ENCODE data around the gene PDILT.
"Not testable (repeated sequence)": the region's sequence is repeated elsewhere in the genome, so short reads cannot be mapped to it uniquely, and the experiment has no call there.

PDILT gene

DNA sequence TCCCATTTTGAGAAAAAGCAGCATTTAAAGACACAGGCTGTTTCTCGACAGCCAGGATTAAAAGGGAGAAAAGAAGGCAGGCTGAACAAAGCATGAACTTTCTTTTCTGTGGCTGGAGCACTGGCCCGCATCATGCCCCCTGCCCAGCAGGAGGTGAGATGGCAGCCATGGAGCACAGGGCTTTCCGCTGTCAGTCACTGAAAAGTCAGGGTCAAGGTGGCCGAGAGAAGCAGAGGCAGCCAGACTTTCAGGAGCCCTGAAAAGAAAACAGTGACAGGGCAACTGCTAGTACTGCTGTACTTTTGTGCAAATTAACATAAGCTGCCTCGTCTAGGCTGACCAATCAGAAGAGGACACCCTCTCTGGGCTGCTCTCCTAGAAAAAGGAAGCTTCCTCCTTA is 71.4 kb downstream of the PDILT start:
- H3K36me3 ChIP-seq (ENCODE audit: control insufficient read depth, insufficient read depth, low read length) = no peaks in the 10 kb centered on the region
- no peaks in the 10 kb centered on the region for H3K9me3 ChIP-seq (ENCODE audit: control insufficient read depth, insufficient read depth, low read depth, low read length)
- no peak overlapping the region for H3K9ac ChIP-seq (ENCODE audit: low read length)
- no peak overlapping the region for H3K4me3 ChIP-seq (ENCODE audit: low read depth, low read length)
- no peaks in the 10 kb centered on the region for H3K27me3 ChIP-seq (ENCODE audit: control insufficient read depth, insufficient read depth, low read length)
- no peak overlapping the region for H3K27ac ChIP-seq (ENCODE audit: low read depth, low read length)
- no peaks in the 10 kb centered on the region for H3K4me1 ChIP-seq (ENCODE audit: control insufficient read depth, insufficient read depth, low read length)

DNA sequence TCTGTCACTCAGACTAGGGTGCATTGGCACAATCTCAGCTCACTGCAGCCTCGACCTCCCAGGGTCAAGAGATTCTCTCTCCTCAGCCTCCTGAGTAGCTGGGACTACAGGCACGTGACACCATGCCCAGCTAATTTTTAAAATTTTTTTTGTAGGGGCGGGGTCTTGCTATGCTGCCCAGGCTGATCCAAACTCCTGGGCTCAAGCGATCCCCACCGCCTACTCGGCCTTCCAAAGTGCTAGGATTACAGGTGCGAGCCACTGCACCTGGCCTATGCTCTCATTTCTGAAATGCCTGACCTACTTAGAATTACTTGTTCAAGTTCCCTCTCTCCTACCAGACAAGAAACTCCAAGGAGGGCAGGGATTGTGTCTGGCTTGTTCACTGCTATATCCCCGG is 72.1 kb downstream of the PDILT start:
- H3K4me1 ChIP-seq (ENCODE audit: control insufficient read depth, insufficient read depth, low read length) = no peaks in the 10 kb centered on the region
- no peak overlapping the region for H3K27ac ChIP-seq (ENCODE audit: low read depth, low read length)
- H3K27me3 ChIP-seq (ENCODE audit: control insufficient read depth, insufficient read depth, low read length) = no peaks in the 10 kb centered on the region
- H3K9ac ChIP-seq (ENCODE audit: low read length) = no peak overlapping the region
- H3K4me3 ChIP-seq (ENCODE audit: low read depth, low read length) = no peak overlapping the region
- no peaks in the 10 kb centered on the region for H3K36me3 ChIP-seq (ENCODE audit: control insufficient read depth, insufficient read depth, low read length)
- H3K9me3 ChIP-seq (ENCODE audit: control insufficient read depth, insufficient read depth, low read depth, low read length) = no peaks in the 10 kb centered on the region

DNA sequence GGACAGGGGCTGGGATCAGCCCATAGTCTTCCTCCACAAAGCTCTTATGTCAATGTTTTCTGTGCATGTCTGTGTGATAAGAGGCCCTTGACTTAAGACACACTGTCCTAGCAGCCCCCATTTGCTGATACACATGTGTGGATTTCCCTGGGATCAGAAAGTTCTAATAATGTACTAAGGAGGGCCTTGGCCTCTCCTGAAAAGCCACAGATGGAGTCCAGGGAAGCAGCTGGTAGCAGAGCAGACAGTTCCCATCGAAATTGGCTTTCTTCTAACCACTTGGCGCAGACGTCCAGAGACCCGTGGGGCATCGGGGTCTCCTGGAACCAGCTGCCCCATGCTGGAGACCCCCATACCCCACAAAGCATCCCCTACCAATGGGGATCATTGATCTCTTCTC is 72.9 kb downstream of the PDILT start:
- no peak overlapping the region for H3K4me3 ChIP-seq (ENCODE audit: low read depth, low read length)
- no peak overlapping the region for H3K9ac ChIP-seq (ENCODE audit: low read length)
- H3K36me3 ChIP-seq (ENCODE audit: control insufficient read depth, insufficient read depth, low read length) = no peaks in the 10 kb centered on the region
- no peaks in the 10 kb centered on the region for H3K27me3 ChIP-seq (ENCODE audit: control insufficient read depth, insufficient read depth, low read length)
- H3K4me1 ChIP-seq (ENCODE audit: control insufficient read depth, insufficient read depth, low read length) = no peaks in the 10 kb centered on the region
- no peak overlapping the region for H3K27ac ChIP-seq (ENCODE audit: low read depth, low read length)
- H3K9me3 ChIP-seq (ENCODE audit: control insufficient read depth, insufficient read depth, low read depth, low read length) = no peaks in the 10 kb centered on the region

DNA sequence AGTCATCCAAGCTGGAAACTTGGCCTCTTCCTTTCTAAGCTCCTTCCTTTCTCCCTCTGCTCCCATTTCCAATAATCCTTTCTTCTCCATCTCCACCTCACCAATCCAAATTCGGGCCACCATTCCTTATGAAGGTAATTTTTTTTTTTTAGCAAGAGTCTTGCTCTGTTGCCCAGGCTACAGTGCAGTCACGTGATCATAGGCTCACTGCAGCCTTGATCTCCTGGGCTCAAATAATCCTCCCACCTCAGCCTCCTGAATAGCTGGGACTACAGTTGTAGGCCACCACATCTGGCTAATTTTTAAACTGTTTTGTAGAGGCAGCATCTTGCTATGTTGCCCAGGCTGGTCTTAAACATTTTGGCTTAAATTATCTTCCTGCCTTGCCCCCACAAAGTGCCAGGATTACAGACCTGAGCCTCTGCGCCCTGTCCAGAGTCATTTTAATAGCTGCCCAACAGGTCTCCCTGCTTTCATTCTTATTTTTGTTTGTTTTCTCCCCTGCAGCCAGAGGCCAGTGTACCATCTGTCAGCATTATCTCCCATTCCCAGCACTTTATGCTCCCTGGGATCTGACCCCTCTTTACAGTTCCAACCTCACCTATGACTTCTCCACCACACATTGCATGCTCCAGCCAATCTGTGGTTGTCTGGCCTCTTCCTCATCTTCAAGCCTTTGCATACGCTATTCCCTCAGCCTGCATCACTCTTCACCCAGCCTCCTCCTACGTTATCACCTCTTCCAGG is 75.0 kb downstream of the PDILT start:
- no peaks in the 10 kb centered on the region for H3K36me3 ChIP-seq (ENCODE audit: control insufficient read depth, insufficient read depth, low read length)
- no peaks in the 10 kb centered on the region for H3K27me3 ChIP-seq (ENCODE audit: control insufficient read depth, insufficient read depth, low read length)
- no peak overlapping the region for H3K4me3 ChIP-seq (ENCODE audit: low read depth, low read length)
- H3K9me3 ChIP-seq (ENCODE audit: control insufficient read depth, insufficient read depth, low read depth, low read length) = no peaks in the 10 kb centered on the region
- H3K9ac ChIP-seq (ENCODE audit: low read length) = no peak overlapping the region
- H3K4me1 ChIP-seq (ENCODE audit: control insufficient read depth, insufficient read depth, low read length) = no peaks in the 10 kb centered on the region
- no peak overlapping the region for H3K27ac ChIP-seq (ENCODE audit: low read depth, low read length)

DNA sequence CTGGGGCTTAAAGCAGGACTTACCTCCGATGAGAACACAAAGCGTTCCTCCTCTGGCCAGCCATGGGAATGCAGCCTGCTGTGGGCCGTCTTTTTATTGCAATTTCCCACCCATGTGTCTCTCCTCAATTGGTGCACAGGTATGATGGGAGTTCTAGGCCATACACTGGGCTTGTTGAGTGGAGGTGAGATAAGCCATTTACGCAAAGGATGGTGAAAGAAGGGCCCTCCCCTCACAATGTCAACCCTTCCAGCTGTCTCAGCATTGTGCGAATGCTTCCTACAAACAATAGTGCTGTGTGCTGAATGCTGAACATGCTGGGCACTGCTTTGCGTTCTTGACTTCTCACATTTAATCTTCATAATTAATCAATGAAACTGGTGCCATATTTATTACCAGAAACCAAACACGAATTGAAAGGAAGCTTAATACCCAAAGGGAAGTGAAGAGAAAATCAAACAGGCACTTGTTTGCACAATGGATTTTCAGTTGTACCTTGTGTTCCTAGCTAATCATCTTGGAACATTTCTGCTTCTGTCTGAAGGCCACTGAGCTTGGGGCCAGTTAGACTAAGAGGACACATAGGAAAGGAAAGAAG is 77.0 kb downstream of the PDILT start, which contains the start of gene GP2:
Gene GP2 (minus strand): TSS at position 70 of the 598 bp plus-strand sequence. CDS start 1,082 bp downstream, outside the sequence.
- Histone ChIP-seq H3K9ac (ENCODE audit: low read length) (no peak within 1 kb of the TSS), H3K27me3 (ENCODE audit: control insufficient read depth, insufficient read depth, low read length) (no peaks in the 10 kb centered on the region), H3K9me3 (ENCODE audit: control insufficient read depth, insufficient read depth, low read depth, low read length) (no peaks in the 10 kb centered on the region), H3K4me3 (ENCODE audit: low read depth, low read length) (no peak within 1 kb of the TSS), H3K4me1 (ENCODE audit: control insufficient read depth, insufficient read depth, low read length) (no peaks in the 10 kb centered on the region), H3K36me3 (ENCODE audit: control insufficient read depth, insufficient read depth, low read length) (no peaks in the 10 kb centered on the region), H3K27ac (ENCODE audit: low read depth, low read length) (no peak within 1 kb of the TSS)

DNA sequence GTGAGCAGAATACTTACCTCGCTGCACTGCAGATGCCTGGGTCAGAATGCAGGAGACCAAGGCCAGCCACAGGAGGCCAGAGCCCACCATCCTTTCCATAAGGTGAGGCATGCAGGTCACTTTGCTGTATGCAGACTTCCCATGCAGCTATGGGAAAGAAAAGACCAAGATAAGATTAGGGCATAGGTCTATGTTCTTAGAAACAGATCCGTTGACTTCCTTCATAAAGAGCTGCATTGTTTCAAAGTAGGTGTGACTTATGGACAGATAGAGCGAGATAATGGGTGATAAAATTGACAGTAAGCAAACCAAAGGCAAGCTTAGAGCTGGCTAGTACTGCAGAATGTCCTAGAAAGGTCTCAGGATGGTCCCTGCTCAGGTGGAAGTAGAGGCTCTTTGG is 78.2 kb downstream of the PDILT start:
- Histone ChIP-seq H3K9ac (ENCODE audit: low read length) (no peak overlapping the region), H3K27ac (ENCODE audit: low read depth, low read length) (no peak overlapping the region), H3K36me3 (ENCODE audit: control insufficient read depth, insufficient read depth, low read length) (no peaks in the 10 kb centered on the region), H3K27me3 (ENCODE audit: control insufficient read depth, insufficient read depth, low read length) (no peaks in the 10 kb centered on the region), H3K4me3 (ENCODE audit: low read depth, low read length) (no peak overlapping the region), H3K4me1 (ENCODE audit: control insufficient read depth, insufficient read depth, low read length) (no peaks in the 10 kb centered on the region), H3K9me3 (ENCODE audit: control insufficient read depth, insufficient read depth, low read depth, low read length) (no peaks in the 10 kb centered on the region)

DNA sequence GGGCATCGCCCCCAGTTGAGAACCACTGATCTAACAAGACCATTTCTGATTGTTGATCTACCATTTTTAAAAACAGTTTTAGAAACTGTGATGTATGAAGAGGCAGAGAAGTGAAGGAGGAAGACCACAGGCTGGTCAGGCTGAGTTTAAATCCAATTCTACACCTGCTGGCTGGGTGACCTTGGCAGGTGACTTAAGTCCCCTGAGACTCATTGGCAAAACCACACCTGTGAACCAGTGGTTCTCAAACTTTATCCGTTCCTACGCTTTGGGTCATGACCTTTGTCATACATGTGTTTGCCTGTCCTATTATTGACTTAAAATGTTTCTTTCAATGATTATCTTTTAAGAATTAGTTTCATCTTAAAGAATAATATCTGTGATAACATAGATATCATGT is 79.5 kb downstream of the PDILT start:
- no peaks in the 10 kb centered on the region for H3K9me3 ChIP-seq (ENCODE audit: control insufficient read depth, insufficient read depth, low read depth, low read length)
- no peak overlapping the region for H3K27ac ChIP-seq (ENCODE audit: low read depth, low read length)
- H3K9ac ChIP-seq (ENCODE audit: low read length) = no peak overlapping the region
- H3K4me1 ChIP-seq (ENCODE audit: control insufficient read depth, insufficient read depth, low read length) = no peaks in the 10 kb centered on the region
- H3K4me3 ChIP-seq (ENCODE audit: low read depth, low read length) = no peak overlapping the region
- H3K36me3 ChIP-seq (ENCODE audit: control insufficient read depth, insufficient read depth, low read length) = no peaks in the 10 kb centered on the region
- H3K27me3 ChIP-seq (ENCODE audit: control insufficient read depth, insufficient read depth, low read length) = no peaks in the 10 kb centered on the region

DNA sequence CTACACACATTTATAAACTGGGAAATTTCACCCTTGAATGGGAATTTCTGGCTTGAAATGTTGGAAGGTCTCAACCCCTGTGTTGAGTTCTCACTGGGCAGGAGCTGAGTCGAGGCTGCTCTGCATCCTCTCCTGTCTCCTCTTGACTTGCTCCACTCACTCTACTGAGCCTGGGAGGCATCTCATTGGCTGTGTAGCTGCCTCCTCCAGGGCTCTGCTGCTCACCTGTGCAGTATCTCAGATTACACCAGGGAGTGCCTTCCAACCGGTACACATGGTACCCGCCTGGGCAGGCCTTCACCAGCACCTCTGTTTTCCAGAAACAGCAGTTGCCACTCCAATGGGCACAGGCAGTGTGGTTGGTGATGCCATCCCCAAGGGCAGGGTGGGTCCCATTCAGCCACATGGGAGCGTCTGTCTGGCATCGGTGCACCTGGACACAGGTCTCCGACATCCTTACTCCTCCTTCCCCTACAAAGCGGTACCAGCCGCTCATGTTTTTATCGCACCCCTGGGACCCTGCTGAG is 80.9 kb downstream of the PDILT start:
- no peak overlapping the region for H3K9ac ChIP-seq (ENCODE audit: low read length)
- no peaks in the 10 kb centered on the region for H3K4me1 ChIP-seq (ENCODE audit: control insufficient read depth, insufficient read depth, low read length)
- H3K9me3 ChIP-seq (ENCODE audit: control insufficient read depth, insufficient read depth, low read depth, low read length) = no peaks in the 10 kb centered on the region
- H3K4me3 ChIP-seq (ENCODE audit: low read depth, low read length) = no peak overlapping the region
- H3K27ac ChIP-seq (ENCODE audit: low read depth, low read length) = no peak overlapping the region
- H3K27me3 ChIP-seq (ENCODE audit: control insufficient read depth, insufficient read depth, low read length) = no peaks in the 10 kb centered on the region
- no peaks in the 10 kb centered on the region for H3K36me3 ChIP-seq (ENCODE audit: control insufficient read depth, insufficient read depth, low read length)

DNA sequence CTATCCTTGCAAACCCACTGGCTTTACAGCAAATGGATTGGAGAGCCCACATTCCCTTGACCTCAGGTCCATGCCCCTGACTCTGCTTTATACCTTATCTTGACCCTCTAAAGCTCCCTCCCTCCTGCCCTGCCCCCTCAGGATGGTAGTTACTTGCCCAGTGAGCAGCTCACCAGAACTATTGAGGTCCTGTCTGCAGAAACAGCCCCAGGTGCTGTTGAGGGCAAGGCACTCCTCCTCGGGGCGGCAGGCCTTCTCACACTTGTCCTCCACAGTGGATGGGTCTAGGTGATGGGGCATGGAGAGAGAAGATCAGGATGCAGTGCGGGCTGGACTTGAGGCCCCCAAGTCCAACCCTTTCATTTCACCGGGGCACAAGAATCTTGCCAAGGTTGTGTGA is 81.8 kb downstream of the PDILT start:
- Histone ChIP-seq H3K9me3 (ENCODE audit: control insufficient read depth, insufficient read depth, low read depth, low read length) (no peaks in the 10 kb centered on the region), H3K27ac (ENCODE audit: low read depth, low read length) (no peak overlapping the region), H3K9ac (ENCODE audit: low read length) (no peak overlapping the region), H3K4me3 (ENCODE audit: low read depth, low read length) (no peak overlapping the region), H3K4me1 (ENCODE audit: control insufficient read depth, insufficient read depth, low read length) (no peaks in the 10 kb centered on the region), H3K36me3 (ENCODE audit: control insufficient read depth, insufficient read depth, low read length) (no peaks in the 10 kb centered on the region), H3K27me3 (ENCODE audit: control insufficient read depth, insufficient read depth, low read length) (no peaks in the 10 kb centered on the region; the same call in 1 of the 2 replicates)

DNA sequence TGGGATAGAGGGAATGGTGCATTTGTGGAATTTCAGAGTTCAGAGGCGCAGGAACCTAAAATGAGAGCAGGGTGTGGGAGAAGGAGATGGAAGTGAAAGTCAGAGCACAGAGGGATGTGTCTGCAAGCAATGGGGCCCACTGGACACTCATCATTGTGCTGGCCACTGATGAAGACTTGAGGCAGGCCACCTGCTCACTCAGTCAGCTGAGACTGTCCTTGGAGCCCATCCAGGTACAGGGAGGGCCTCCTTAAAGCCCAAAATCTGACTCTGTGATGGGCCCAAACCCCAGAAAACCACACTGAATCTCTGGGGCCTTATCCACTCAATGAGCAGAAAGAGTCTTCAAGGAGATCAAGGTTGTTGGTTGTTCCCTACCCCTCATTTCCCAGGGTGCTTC is 82.9 kb downstream of the PDILT start:
- H3K4me3 ChIP-seq (ENCODE audit: low read depth, low read length) = no peak overlapping the region
- H3K9me3 ChIP-seq (ENCODE audit: control insufficient read depth, insufficient read depth, low read depth, low read length) = no peaks in the 10 kb centered on the region
- no peak overlapping the region for H3K27ac ChIP-seq (ENCODE audit: low read depth, low read length)
- H3K27me3 ChIP-seq (ENCODE audit: control insufficient read depth, insufficient read depth, low read length) = peaks cover 2% of the 10 kb centered on the region; the same call in 1 of the 2 replicates
- H3K36me3 ChIP-seq (ENCODE audit: control insufficient read depth, insufficient read depth, low read length) = no peaks in the 10 kb centered on the region
- H3K9ac ChIP-seq (ENCODE audit: low read length) = no peak overlapping the region
- no peaks in the 10 kb centered on the region for H3K4me1 ChIP-seq (ENCODE audit: control insufficient read depth, insufficient read depth, low read length)

DNA sequence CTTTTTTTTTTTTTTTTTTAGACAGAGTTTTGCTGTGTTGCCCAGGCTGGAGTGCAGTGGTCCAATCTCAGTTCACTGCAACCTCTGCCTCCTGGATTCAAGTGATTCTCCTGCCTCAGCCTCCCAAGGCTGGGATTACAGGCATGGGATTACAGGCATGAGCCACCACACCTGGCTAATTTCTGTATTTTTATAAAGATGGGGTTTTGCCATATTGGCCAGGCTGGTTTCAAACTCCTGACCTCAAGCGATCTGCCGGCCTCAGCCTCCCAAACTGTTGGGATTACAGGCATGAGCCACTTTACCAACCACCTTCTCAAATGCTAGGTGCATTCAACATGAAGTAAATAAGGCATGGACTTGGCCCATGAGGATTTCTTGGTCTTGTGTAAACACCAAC is 83.5 kb downstream of the PDILT start:
- H3K4me1 ChIP-seq (ENCODE audit: control insufficient read depth, insufficient read depth, low read length); H3K9ac ChIP-seq (ENCODE audit: low read length); H3K27ac ChIP-seq (ENCODE audit: low read depth, low read length); H3K9me3 ChIP-seq (ENCODE audit: control insufficient read depth, insufficient read depth, low read depth, low read length); H3K4me3 ChIP-seq (ENCODE audit: low read depth, low read length); H3K36me3 ChIP-seq (ENCODE audit: control insufficient read depth, insufficient read depth, low read length); H3K27me3 ChIP-seq (ENCODE audit: control insufficient read depth, insufficient read depth, low read length): not testable (repeated sequence)
